Astrocyte (in vitro differentiated cells and primary cell): ENCODE data around the gene SLC15A1. TPM values are rescaled to one million over a fixed set of nuclear protein-coding genes. Genes with fewer than 3 reads are reported as not detected.

ENCODE experiments used
- DNase-seq: peaks from one replicate; pipeline ENCODE4 v3.0.0-alpha.2; 2010; ENCODE audit warnings: low read depth
- FAIRE-seq: peaks from 2 replicates; lab custom pipeline; 2011; peaks lifted over from hg19 to GRCh38; lab: Jason Lieb, UNC
- H2AFZ ChIP-seq: 2 replicates; pipeline ENCODE4 v1.6.0; 2012; ENCODE audit warnings: low read depth, low read length, inconsistent platforms
- H3K27ac ChIP-seq: 2 replicates; pipeline ENCODE4 v1.5.1; 2011; ENCODE audit warnings: low read depth, low read length, inconsistent platforms
- H3K27me3 ChIP-seq: 2 replicates; pipeline ENCODE4 v1.6.0; 2011; ENCODE audit warnings: low read length, inconsistent platforms; ENCODE audit not compliant: insufficient read depth
- H3K36me3 ChIP-seq: 2 replicates; pipeline ENCODE4 v1.5.1; 2011; ENCODE audit warnings: low read length, inconsistent platforms; ENCODE audit not compliant: insufficient read depth
- H3K4me1 ChIP-seq: 2 replicates; pipeline ENCODE4 v1.5.1; 2011; ENCODE audit warnings: low read length, inconsistent platforms; ENCODE audit not compliant: insufficient read depth
- H3K4me2 ChIP-seq: 2 replicates; pipeline ENCODE4 v1.6.0; 2012; ENCODE audit warnings: low read length, inconsistent platforms
- H3K4me3 ChIP-seq: 2 replicates; pipeline ENCODE4 v1.5.1; 2011; ENCODE audit warnings: low read depth, mild to moderate bottlenecking, low read length, inconsistent platforms; ENCODE audit not compliant: insufficient read depth
- H3K79me2 ChIP-seq: 2 replicates; pipeline ENCODE4 v1.6.0; 2012; ENCODE audit warnings: mild to moderate bottlenecking, low read length, inconsistent platforms; ENCODE audit not compliant: insufficient read depth
- H3K9ac ChIP-seq: 2 replicates; pipeline ENCODE4 v1.6.0; 2012; ENCODE audit warnings: mild to moderate bottlenecking, low read length, inconsistent platforms
- H3K9me3 ChIP-seq: 2 replicates; pipeline ENCODE4 v1.5.1; 2012; ENCODE audit warnings: low read depth, mild to moderate bottlenecking, low read length, inconsistent platforms; ENCODE audit not compliant: insufficient read depth
- H4K20me1 ChIP-seq: 2 replicates; pipeline ENCODE4 v1.6.0; 2012; ENCODE audit warnings: low read length, inconsistent platforms; ENCODE audit not compliant: insufficient read depth
- H3K27ac Mint-ChIP-seq: one replicate; pipeline ENCODE4 v1.8.0; 2021; ENCODE audit warnings: mild to moderate bottlenecking, mixed read lengths; ENCODE audit not compliant: unreplicated experiment
- H3K27me3 Mint-ChIP-seq: one replicate; pipeline ENCODE4 v1.8.0; 2021; ENCODE audit warnings: low read depth, mixed read lengths; ENCODE audit not compliant: unreplicated experiment
- H3K36me3 Mint-ChIP-seq: one replicate; pipeline ENCODE4 v1.8.0; 2021; ENCODE audit warnings: low read depth, mixed read lengths; ENCODE audit not compliant: unreplicated experiment
- H3K4me1 Mint-ChIP-seq: one replicate; pipeline ENCODE4 v1.8.0; 2021; ENCODE audit warnings: low read depth, mixed read lengths; ENCODE audit not compliant: unreplicated experiment
- H3K4me3 Mint-ChIP-seq: one replicate; pipeline ENCODE4 v1.8.0; 2021; ENCODE audit warnings: mild to moderate bottlenecking, moderate library complexity, mixed read lengths; ENCODE audit not compliant: unreplicated experiment
- H3K9me3 Mint-ChIP-seq: one replicate; pipeline ENCODE4 v1.8.0; 2021; ENCODE audit warnings: mild to moderate bottlenecking, mixed read lengths; ENCODE audit not compliant: unreplicated experiment
- CTCF ChIP-seq: IDR thresholded peaks from 2 replicates; pipeline ENCODE4 v1.5.1; 2011; ENCODE audit warnings: low read depth, mild to moderate bottlenecking, inconsistent platforms, low read length, moderate library complexity; ENCODE audit not compliant: insufficient read depth
- EZH2 ChIP-seq: IDR thresholded peaks from 2 replicates; pipeline ENCODE4 v1.6.1; 2012; ENCODE audit warnings: mild to moderate bottlenecking, low read length, inconsistent platforms; ENCODE audit not compliant: insufficient read depth
- total RNA-seq: library from RNA; stranded (reverse); gene quantifications from 2 replicates; pipeline ENCODE4 v1.2.1, GENCODE V29; 2021

Gene SLC15A1
- total RNA-seq, 1 donor from 2014 or later = not detected

- no peaks in the 10 kb centered on the region for H3K36me3 ChIP-seq
- Mint-ChIP-seq H3K4me1 (no peaks in the 10 kb centered on the region), H3K27me3 (peaks cover 12% of the 10 kb centered on the region), H3K36me3 (no peaks in the 10 kb centered on the region), H3K9me3 (no peaks in the 10 kb centered on the region), H3K4me3 (no peak overlapping the region), H3K27ac (no peak overlapping the region)
- TF ChIP-seq CTCF = no peak
- H3K27ac ChIP-seq = no peak overlapping the region
- no peaks in the 10 kb centered on the region for H3K79me2 ChIP-seq
- no peaks in the 10 kb centered on the region for H3K27me3 ChIP-seq
- DNase-seq (no peak), FAIRE-seq (no peak)
- no peak overlapping the region for H2AFZ ChIP-seq
- no peak overlapping the region for H3K4me3 ChIP-seq
- H3K9ac ChIP-seq = no peak overlapping the region
- H3K4me1 ChIP-seq = no peaks in the 10 kb centered on the region
- H4K20me1 ChIP-seq = no peaks in the 10 kb centered on the region
- H3K9me3 ChIP-seq = no peaks in the 10 kb centered on the region
- no peak overlapping the region for H3K4me2 ChIP-seq
Measured at GRCh38 chr13:98650396-98651107, 101.9 kb downstream of the SLC15A1 start.

- Histone ChIP-seq H3K79me2 (no peaks in the 10 kb centered on the region), H3K9me3 (no peaks in the 10 kb centered on the region), H3K4me2 (no peak overlapping the region), H3K27ac (no peak overlapping the region), H3K4me1 (no peaks in the 10 kb centered on the region), H3K27me3 (no peaks in the 10 kb centered on the region), H2AFZ (no peak overlapping the region), H4K20me1 (no peaks in the 10 kb centered on the region), H3K4me3 (no peak overlapping the region), H3K36me3 (no peaks in the 10 kb centered on the region), H3K9ac (no peak overlapping the region)
- TF ChIP-seq CTCF = no peak
- TF ChIP-seq EZH2 = no peak
- no peaks in the 10 kb centered on the region for H3K9me3 Mint-ChIP-seq
- no peak overlapping the region for H3K4me3 Mint-ChIP-seq
- H3K27me3 Mint-ChIP-seq = peaks cover 10% of the 10 kb centered on the region
- no peak for DNase-seq
- no peak for FAIRE-seq
- H3K27ac Mint-ChIP-seq = no peak overlapping the region
- H3K36me3 Mint-ChIP-seq = no peaks in the 10 kb centered on the region
- H3K4me1 Mint-ChIP-seq = no peaks in the 10 kb centered on the region
Measured at GRCh38 chr13:98649861-98650260, 102.6 kb downstream of the SLC15A1 start.

- TF ChIP-seq EZH2 = no peak
- no peak for TF ChIP-seq CTCF
- no peak overlapping the region for H3K27ac ChIP-seq
- FAIRE-seq (no peak), DNase-seq (no peak)
- no peak overlapping the region for H2AFZ ChIP-seq
- H3K36me3 ChIP-seq = no peaks in the 10 kb centered on the region
- no peaks in the 10 kb centered on the region for H4K20me1 ChIP-seq
- H3K27me3 ChIP-seq = no peaks in the 10 kb centered on the region
- H3K79me2 ChIP-seq = no peaks in the 10 kb centered on the region
- Mint-ChIP-seq H3K9me3 (no peaks in the 10 kb centered on the region), H3K27me3 (peaks cover 9% of the 10 kb centered on the region), H3K27ac (no peak overlapping the region), H3K4me1 (no peaks in the 10 kb centered on the region), H3K4me3 (no peak overlapping the region), H3K36me3 (no peaks in the 10 kb centered on the region)
- H3K9ac ChIP-seq = no peak overlapping the region
- H3K4me3 ChIP-seq = no peak overlapping the region
- H3K4me2 ChIP-seq = no peak overlapping the region
- H3K9me3 ChIP-seq = no peaks in the 10 kb centered on the region
- H3K4me1 ChIP-seq = no peaks in the 10 kb centered on the region
Measured at GRCh38 chr13:98648686-98649085, 103.8 kb downstream of the SLC15A1 start.
